ENCODE measurements around the gene KRT78. TPM values are rescaled to one million over a fixed set of nuclear protein-coding genes. Genes with fewer than 3 reads are reported as not detected.

The KRT78 gene
- total RNA-seq, 2 experiments from 2014 or later = not detected

GRCh38 chr12:52788192-52788875 lies 60.5 kb downstream of the KRT78 start:
- POLR2A ChIA-PET = no interaction called here
- CTCF ChIA-PET = no interaction called here
- H3K36me3 Mint-ChIP-seq (ENCODE audit: low read depth) = no peaks in the 10 kb centered on the region
- no peak for DNase-seq
- no peak overlapping the region for H3K27ac Mint-ChIP-seq
- no peaks in the 10 kb centered on the region for H3K9me3 Mint-ChIP-seq
- no peaks in the 10 kb centered on the region for H3K4me1 Mint-ChIP-seq
- no peak overlapping the region for H3K4me3 Mint-ChIP-seq
- peaks cover 49% of the 10 kb centered on the region for H3K27me3 Mint-ChIP-seq

Other genes with a start within 250 kb of the KRT78 start
- gene KRT72, start 247.5 kb downstream of the KRT78 start, total RNA-seq = not detected
- not detected for gene KRT73, start 230.4 kb downstream of the KRT78 start, total RNA-seq
- gene KRT2, start 196.8 kb downstream of the KRT78 start, total RNA-seq = not detected
- under 1 TPM; 0.13 to 0.30 TPM for gene KRT1, start 168.6 kb downstream of the KRT78 start, total RNA-seq
- gene KRT77, start 145.5 kb downstream of the KRT78 start, total RNA-seq = not detected
- not detected for gene KRT76, start 71.6 kb downstream of the KRT78 start, total RNA-seq
- not detected for gene KRT3, start 52.9 kb downstream of the KRT78 start, total RNA-seq
- not detected for gene KRT4, start 34.9 kb downstream of the KRT78 start, total RNA-seq
- gene KRT79, start 14.7 kb downstream of the KRT78 start, total RNA-seq = not detected
- gene KRT8, start 56.1 kb upstream of the KRT78 start, total RNA-seq = under 1 TPM; 0.33 to 0.65 TPM
- gene KRT18, start 100.1 kb upstream of the KRT78 start, total RNA-seq = 1 to 10 TPM; 2.2 to 2.8 TPM
- 100 to 1,000 TPM; 303 to 311 TPM for gene EIF4B, start 157.5 kb upstream of the KRT78 start, total RNA-seq
- gene TNS2, start 201.1 kb upstream of the KRT78 start, total RNA-seq = under 1 TPM; 0.78 to 0.83 TPM
- 10 to 100 TPM; 31.2 to 31.3 TPM for gene SPRYD3, start 230.4 kb upstream of the KRT78 start, total RNA-seq
- gene IGFBP6, start 248.7 kb upstream of the KRT78 start, total RNA-seq = 1 to 10 TPM in 1 of 2 experiments, under 1 TPM in 1; 0.38 to 1.2 TPM

Data from activated CD4-positive, alpha-beta memory T cell treated with anti-CD3 and anti-CD28 coated beads, Interleukin-2, amount 10 ng/mL, durations not matched to agents 7 days and 5 days (primary cell).